Occipital lobe (tissue), 2 donors: ENCODE data around the gene MRPL50. TPM values are rescaled to one million over a fixed set of nuclear protein-coding genes. Genes with fewer than 3 reads are reported as not detected.
"Not testable (repeated sequence)": the region's sequence is repeated elsewhere in the genome, so short reads cannot be mapped to it uniquely, and the experiment has no call there.

Experiments
- DNase-seq: peaks from one replicate; lab custom pipeline; 2025; lab: John Stamatoyannopoulos, UW
- total RNA-seq: library from RNA; depleted of rRNA; stranded (reverse); fragments of >200 nt; gene quantifications from one replicate; pipeline ENCODE4 v1.2.3, GENCODE V29; 2014

The MRPL50 gene
- total RNA-seq, 1 donor from 2014 or later: 55.8 TPM

DNA sequence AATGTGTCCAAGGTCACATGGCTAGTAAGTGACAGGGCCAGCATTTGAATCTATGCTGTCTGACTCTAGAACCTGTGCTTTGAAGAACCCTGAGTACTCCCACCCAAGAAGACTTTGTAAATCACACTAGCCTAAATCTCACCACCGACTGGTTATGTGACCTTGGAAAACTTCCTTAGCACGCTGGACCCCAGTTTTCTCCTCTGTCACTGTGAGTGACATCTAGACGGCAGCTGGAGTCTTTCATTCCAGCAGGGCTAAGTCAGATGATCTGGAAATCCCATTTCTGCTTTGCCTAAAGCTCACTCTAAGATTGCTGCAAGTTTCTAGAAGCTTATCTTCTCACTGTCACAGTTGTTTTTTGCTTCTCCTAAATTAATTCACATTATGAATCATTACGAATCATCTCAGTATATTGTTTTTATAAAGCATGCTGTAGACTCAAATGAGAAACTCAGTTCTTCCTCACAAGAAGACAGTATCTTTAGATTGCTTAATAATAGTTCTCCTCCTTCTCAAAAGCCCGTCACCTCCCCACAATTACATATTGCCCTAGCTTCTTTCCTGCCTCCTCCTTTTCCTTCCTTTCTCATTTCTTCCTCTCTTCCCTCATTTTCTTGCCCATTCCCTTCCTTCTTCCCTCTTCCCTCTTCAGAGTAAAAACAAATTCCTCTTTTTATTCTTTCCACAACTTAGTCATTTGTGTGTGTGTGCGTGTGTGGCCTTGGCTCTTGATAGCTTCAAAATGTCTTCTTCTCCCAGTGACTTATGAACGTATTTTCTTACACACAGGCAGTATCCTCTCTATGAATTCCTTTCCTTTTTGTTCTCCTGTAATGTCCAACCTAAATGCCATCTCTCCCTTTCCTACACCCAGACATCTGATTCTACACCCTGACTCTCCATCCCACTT is 20.4 kb upstream of the MRPL50 start:
- DNase-seq: no peak

DNA sequence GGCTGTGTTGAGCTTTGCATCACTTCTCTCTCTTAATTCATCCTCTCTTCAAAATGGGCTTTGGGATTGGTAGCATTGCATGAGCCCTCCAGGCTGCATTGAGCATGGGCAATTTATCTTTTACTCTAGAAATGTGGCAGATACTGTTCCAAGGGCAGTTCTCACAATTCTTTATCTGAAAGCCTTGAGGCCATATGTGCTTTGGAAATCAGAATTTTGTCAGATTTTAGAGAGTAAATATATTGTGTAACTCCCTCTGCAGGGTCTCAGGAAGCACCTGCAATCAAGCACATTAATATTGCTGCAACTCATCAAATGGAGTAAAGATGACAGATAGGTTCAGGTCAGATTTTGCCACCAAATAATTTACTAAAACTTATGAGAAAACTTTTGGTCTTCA is 19.6 kb upstream of the MRPL50 start:
- no peak for DNase-seq

DNA sequence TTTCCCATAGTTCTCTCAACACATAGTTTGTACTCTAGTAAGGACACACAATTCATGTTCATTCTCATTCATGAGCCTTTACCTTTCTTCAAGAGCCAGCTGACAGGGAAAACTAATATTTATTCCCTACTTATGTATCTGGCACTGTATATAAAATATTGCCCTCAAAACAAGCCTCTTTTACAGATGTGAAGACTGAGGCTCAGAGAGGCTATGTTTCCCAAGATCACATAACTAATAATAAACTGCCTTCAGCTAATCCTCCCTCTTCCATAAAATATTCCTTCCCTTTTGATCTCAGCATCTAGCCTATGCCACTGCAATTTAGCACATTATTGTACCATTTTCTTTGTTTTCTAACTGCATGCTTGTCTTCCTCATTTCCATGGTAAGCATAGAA is 19.0 kb upstream of the MRPL50 start:
- no peak for DNase-seq

DNA sequence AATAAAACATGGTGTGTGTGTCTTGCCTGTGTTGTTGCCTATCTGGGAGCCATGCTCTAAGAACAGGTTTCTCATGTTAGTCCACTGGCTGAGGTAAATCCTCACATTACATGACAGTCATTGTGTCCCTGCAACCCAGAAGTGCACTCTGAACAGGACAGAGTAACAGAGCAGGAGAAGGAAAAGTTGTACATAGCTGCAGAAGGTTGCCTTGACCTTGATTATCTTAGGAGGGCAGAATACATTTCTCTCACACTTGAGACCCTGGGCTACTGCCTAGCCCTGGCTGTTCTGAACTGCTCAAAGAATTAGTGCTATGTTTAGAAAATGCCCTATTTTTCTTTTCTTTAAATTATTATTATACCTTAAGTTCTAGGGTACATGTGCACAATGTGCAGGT is 17.2 kb upstream of the MRPL50 start:
- DNase-seq: no peak

DNA sequence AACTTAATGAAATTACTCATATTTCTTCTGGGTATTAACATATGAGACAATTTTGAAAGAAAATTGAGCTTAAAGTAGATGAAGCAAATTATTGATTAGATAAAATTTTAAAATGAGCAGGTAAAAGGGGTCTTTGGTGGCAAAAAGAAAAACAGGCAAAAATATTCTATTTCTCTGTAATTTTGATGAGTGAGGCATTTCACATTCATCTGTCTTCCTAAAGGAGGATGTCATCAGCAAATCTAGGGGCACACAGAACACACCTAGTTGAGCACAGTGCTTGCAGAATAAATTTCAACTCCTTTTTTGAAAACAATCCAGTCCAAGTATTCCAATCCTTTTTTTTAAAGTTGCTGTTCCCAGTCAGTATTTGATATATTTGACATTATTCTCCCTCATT is 16.4 kb upstream of the MRPL50 start:
- DNase-seq: no peak

DNA sequence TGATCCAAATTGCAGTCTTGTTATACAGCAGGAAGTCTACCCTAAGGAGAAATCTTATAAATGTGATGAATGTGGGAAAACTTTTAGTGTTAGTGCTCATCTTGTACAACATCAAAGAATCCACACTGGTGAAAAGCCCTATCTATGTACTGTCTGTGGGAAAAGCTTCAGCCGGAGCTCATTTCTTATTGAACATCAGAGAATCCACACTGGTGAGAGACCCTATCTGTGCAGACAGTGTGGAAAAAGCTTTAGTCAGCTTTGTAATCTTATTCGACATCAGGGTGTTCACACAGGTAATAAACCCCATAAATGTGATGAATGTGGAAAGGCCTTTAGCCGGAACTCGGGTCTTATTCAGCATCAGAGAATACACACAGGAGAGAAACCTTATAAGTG is 10.7 kb upstream of the MRPL50 start:
- DNase-seq: no peak

DNA sequence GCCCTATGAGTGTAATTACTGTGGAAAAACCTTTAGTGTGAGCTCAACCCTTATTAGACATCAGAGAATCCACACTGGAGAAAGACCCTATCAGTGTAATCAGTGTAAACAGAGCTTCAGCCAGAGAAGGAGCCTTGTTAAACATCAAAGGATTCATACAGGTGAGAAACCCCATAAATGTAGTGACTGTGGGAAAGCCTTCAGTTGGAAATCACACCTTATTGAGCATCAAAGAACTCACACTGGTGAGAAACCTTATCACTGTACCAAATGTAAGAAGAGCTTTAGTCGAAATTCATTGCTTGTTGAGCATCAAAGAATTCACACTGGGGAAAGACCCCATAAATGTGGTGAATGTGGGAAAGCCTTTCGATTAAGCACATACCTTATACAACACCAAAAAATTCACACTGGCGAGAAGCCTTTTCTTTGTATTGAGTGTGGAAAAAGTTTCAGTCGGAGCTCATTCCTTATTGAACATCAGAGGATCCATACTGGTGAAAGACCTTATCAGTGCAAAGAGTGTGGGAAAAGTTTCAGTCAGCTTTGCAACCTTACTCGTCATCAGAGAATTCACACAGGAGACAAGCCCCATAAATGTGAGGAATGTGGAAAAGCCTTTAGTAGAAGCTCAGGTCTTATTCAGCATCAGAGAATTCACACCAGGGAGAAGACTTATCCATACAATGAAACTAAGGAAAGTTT is 10.1 kb upstream of the MRPL50 start:
- no peak for DNase-seq

DNA sequence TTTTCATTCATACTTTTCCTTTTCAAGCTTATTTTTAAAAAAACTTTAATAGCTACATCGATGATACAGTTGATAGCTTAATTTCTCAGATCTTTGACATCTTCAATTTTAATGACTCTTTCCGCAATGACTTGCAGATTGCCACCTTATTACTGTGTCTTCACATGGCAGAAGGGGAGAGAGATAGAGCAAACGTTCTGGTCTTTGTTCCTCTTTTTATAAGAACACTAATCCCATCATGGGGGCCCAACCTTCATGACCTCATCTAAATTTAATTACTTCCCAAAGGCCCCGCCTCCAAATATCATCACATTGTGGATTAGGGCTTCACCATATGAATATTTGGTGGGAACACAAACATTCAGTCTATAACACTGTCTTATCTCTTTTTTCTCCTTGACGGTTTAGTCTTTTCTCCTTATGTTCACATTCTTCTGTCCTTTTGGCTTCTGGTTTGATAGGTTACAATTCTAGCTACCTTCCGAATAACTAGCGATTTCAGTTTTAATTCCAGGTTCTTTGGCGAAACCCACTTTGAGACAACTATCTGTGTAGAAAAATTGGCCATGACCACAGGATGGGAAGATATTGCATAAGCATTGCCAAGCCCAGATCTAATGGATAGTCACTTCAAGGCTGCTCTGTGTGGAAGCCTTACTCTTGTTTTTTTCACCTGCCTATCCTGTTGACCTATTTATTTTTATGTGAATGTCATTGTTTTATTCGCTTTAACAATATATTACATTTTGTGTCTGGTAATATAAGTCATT is 5.3 kb upstream of the MRPL50 start:
- DNase-seq: no peak

DNA sequence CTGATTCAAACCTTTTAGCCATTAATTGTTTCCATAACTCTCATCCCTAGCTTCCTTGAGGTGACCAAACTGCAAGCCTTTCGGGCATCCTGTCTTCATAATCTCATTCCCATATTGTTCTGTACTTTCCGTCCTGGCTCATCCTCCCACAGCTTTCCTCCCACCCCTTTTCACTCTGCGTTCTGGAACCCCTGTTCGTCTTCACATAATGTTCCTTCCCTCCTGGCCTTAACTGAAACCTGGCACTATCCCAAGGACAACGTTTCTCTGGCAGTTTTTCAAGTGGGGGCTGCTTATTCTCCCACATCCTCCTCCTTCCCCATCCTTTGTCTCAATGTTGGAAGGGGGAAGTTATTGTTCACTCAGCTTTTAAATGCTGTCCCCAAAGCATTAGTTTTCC is 1.7 kb upstream of the MRPL50 start:
- peak; percentile 2 for DNase-seq

DNA sequence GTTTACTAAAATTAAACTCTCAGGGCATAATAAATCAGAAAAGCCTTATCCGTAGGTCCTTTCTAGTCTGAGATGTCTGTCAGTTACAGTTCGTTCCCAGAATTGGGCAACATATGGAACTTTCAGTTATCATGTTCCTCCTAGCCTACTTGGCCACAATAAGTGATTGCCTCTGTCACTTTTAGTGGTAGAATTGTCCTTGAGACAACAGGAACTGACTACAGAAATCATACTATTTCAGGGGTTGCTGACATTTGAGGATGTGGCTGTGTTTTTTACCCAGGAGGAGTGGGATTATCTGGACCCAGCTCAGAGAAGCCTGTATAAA is 1.2 kb upstream of the MRPL50 start:
- no peak for DNase-seq

DNA sequence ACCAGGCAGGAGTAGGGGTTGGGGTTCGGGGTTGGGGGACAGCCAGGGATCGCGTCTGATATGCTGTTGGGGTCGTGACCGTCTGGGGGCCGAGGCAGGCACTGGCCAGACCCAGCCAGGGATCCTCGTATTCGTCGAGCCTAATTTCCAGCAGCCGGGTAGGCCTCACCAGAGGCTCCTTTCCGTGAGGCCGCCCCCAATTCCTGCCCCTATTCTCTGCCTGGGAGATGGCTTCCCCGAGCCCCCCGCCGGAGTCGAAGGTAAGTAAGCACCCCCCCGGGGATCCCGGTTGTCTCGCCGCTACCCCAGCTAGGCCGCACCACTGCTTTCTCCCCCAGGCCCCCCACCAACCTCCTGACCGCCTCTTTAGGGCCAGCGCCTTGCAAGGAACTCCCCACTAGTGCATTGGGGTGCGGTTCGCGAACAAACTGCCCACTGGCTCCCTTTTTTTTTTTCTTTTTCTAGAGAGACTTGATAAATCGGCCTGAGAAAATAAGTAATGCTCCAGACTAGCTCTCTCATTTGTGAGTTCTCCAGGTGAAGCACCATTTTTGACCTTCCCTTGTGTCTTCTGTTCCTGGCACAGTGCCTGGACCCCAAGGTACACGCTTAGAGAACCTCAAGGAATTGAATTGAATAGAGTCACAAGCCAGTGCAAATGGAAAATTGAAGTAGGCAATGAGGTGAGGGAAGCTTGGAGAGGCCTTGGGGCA is 668 bp upstream of the MRPL50 start:
- DNase-seq: no peak

DNA sequence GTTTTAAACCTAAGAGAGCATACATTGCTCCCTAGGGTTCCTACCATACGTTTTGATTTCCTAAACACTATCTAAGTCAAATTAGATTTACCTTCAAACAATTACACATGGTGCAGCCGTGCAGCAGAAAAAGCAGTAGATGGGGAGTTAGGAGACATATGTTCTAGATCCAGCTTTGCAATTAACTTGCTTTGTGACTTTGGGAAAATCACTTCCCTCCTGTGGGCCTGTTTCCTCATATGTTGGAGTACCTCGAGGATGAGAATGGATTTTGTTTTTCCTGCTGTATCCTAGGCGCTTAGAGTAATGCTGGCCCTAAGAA is 711 bp downstream of the MRPL50 start:
- no peak for DNase-seq

DNA sequence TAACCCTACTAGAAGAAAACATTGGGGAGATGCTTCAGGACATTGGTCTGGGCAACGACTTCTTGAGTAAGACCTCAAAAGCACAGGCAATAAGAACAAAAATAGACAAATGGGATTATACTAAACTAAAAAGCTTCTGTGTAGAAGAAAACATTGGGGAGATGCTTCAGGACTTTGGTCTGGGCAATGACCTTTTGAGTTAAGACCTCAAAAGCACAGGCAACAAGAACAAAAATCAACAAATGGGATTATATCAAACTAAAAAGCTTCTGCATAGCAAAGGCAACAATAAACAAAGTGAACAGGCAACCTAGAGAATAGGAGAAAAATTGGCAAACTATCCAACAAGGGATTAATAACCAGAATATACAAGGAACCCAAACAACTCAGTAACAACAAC is 3.7 kb downstream of the MRPL50 start:
- no peak for DNase-seq

DNA sequence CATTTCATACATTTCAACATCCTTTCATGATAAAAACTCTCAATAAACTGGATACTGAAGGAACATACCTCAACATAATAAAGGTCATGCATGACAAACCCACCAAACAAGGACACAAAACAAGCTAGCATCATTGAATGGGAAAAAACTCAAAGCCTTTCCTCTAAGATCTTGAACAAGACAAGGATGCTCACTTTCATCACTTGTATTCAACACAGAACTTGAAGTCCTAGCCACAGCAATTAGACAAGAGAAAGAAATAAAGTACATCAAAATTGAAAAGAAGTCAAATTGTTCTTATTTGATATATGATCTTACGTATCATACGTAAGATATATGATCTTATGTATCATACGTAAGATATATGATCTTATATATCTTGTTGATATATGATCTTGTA is 5.3 kb downstream of the MRPL50 start:
- DNase-seq: no peak

DNA sequence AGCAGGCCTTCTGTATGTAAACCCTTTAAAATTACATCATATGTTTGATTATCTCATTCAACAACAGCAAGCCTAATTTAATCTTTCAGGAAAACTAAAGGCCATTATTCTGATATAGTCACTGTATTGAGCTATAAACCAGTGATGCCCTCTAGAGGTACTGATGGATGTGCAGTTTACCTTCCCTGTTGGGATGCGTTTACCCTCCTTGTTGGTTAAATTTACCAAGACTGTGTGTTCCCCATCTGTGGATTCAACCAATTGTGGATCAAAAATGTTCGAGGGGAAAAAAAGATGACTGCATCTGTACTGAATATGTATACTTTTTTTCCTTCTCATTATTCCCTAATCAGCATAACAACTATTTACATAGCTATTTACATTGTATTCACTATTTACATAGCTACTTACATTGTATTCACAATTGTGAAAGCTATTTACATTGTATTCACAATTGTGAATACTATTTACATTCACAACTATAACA is 9.9 kb downstream of the MRPL50 start:
- DNase-seq: no peak

DNA sequence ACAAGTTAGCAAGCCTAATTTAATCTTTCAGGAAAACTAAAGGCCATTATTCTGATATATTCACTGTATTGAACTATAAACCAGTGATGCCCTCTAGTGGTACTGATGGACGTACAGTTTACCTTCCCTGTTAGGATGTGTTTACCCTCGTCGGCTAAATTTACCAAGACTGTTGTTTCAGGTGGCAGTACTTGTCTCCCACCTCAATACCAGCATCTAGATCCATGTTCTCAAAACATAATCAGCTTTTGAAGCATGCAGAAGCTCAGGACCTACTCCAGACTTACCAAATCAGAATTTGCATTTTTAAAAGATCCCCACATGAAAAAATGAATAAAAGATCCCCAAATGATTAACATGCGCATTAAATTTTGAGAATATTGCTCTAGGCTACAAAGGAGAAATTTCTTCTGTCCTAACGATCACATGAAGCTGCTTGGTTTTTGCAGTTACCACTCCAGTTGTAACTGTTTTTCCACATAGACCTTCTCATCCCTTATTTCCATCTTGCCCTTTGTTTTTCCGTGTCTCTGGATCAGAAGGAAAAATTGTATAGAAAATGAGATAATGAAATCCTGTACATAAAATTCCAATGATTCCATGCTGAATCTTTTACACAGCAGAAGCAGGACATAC is 10.4 kb downstream of the MRPL50 start:
- no peak for DNase-seq

DNA sequence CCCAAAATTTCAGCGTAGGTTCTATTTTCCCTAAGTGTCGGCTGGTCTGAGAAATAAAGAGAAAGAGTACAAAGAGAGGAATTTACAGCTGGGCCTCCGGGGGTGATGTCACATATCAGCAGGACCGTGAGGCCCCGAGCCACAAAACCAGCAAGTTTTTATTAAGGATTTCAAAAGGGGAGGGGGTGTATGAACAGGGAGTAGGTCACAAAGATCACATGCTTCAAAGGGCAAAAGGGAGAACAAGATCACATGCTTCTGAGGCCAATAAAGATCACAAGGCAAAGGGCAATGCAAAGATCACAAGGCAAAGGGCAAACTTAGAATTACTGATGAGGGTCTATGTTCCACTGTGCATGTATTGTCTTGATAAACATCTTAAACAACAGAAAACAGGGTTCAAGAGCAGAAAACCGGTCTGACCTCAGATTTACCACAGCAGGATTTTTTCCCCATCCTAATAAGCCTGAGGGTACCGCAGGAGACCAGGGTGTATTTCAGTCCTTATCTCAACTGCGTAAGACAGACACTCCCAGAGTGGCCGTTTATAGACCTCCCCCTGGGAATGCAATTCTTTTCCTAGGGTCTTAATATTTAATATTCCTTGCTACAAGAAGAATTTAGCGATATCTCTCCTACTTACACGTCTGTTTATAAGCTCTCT is 13.4 kb downstream of the MRPL50 start, which contains the start of gene BAAT:
Gene BAAT (minus strand): TSS at position 134 of the 664 bp plus-strand sequence. CDS start 13,602 bp downstream, outside the sequence.
- not testable (repeated sequence) for DNase-seq

DNA sequence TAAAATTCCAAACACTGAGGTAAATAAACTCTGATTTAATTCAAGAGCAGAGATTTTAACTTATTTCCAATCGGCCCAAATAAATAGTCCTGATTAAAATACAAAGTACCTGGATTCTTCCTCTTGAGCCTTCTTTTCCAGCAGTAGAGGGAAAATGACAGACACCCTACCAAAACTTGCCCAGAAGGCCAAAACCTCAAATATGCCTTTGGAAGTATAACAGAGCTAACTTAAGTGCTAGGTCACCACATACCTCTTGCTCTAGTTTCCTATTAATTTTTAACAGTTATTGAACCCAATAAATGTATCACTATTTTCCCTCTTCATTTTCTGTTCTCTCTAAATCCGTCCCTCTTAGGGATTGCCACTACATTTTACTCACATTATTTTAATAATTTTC is 15.1 kb downstream of the MRPL50 start:
- DNase-seq: no peak

DNA sequence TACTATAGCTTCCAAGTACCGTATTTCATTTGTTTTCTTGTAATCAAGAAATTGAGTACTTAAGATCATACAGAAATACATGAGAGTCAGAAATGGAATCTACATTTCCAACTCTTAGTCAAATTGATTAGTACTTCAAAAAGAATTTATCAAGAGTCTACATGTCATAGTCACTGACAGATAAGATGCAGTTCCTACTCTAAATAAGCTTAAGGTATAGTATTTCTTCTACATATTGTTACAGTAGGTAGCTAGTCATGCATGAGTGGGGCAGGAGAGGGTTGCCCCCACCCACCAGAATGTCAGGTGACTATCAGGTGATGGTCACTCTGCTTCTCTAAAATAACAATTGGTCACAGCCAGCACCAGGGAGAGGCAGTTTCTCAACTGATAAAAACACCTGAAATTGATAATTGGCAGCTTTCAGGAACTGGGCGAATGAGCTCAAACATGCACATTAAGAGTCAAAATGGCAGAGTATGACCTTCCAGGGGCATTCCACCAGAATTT is 16.5 kb downstream of the MRPL50 start:
- no peak for DNase-seq

DNA sequence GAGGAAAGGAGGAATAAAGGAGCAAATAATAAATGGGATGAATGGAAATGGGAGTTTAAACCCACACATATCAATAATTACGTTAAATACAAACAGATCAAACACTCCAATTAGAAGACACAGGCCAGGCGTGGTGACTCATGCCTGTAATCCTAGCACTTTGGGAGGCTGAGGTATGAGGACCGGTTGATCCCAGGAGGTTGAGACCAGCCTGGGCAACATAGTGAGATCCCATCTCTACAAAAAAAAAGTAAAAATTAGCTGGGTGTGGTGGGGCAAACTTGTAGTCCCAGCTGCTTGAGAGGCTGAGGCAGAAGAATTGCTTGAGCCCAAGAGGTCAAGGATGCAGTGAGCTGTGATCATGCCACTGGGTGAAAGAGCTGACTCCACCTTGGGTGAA is 17.3 kb downstream of the MRPL50 start:
- no peak for DNase-seq
